SK-N-DZ (cell line): ENCODE results near the gene AQP2.
"Not testable (repeated sequence)": the region's sequence is repeated elsewhere in the genome, so short reads cannot be mapped to it uniquely, and the experiment has no call there.

Experiments
- DNase-seq: peaks from one replicate; pipeline ENCODE4 v3.0.0-alpha.2; 2015; ENCODE audit warnings: low spot score

AQP2 gene

GRCh38 chr12:49987625-49988303, 37.2 kb downstream of the AQP2 start:
- no peak for DNase-seq

- not testable (repeated sequence) for DNase-seq
Observed at GRCh38 chr12:49989400-49989799, 38.9 kb downstream of the AQP2 start.

GRCh38 chr12:49990273-49990672, 39.7 kb downstream of the AQP2 start:
- DNase-seq: no peak

- no peak for DNase-seq
Observed at GRCh38 chr12:49998453-49998852, 47.9 kb downstream of the AQP2 start.

GRCh38 chr12:50003595-50003994, 53.1 kb downstream of the AQP2 start:
- no peak for DNase-seq

GRCh38 chr12:50004696-50005095, 54.2 kb downstream of the AQP2 start:
- no peak for DNase-seq

- DNase-seq: no peak
Observed at GRCh38 chr12:50005175-50005574, 54.6 kb downstream of the AQP2 start.

GRCh38 chr12:50006280-50006679, 55.7 kb downstream of the AQP2 start:
- DNase-seq: no peak

GRCh38 chr12:50006754-50007442, 56.4 kb downstream of the AQP2 start:
- DNase-seq: no peak
